ENCODE data around the gene TMEM79.

GRCh38 chr1:156242738-156243137, 41.4 kb upstream of the TMEM79 start:
- no peak for TF ChIP-seq POLR2A (IDR thresholded peaks at IDR 0.05; ENCODE audit: extremely low read depth, insufficient read length)
- TF ChIP-seq CTCF (IDR thresholded peaks at IDR 0.05; ENCODE audit: low read depth, low read length): no peak
